T-helper 17 cell (primary cell): ENCODE results near the gene POF1B. TPM values are rescaled to one million over a fixed set of nuclear protein-coding genes. Genes with fewer than 3 reads are reported as not detected.

Experiments
- ATAC-seq: fragments of 150-1000 bp; cut with Tn5 transposase; 2 replicates; pipeline ENCODE4 v1.10.0; 2021; ENCODE audit warnings: mild to moderate bottlenecking, moderate library complexity
- DNase-seq, 3 donors: peaks; one replicate each; pipeline versions ENCODE4 v3.0.0 to v3.0.0-alpha.2; 2020 to 2021
- H3K9me3 ChIP-seq: one replicate; pipeline ENCODE4 v1.7.0; 2013; ENCODE audit warnings: low read length, mild to moderate bottlenecking; ENCODE audit not compliant: control insufficient read depth, poor library complexity, severe bottlenecking
- H3K27ac Mint-ChIP-seq: one replicate; pipeline ENCODE4 v1.8.0; 2022; ENCODE audit warnings: mild to moderate bottlenecking, moderate library complexity, mixed read lengths
- H3K27me3 Mint-ChIP-seq: one replicate; pipeline ENCODE4 v1.8.0; 2022; ENCODE audit warnings: mixed read lengths
- H3K36me3 Mint-ChIP-seq: one replicate; pipeline ENCODE4 v1.8.0; 2022; ENCODE audit warnings: low read depth, mixed read lengths
- H3K4me1 Mint-ChIP-seq: one replicate; pipeline ENCODE4 v1.8.0; 2022; ENCODE audit warnings: mild to moderate bottlenecking, mixed read lengths
- H3K4me3 Mint-ChIP-seq: one replicate; pipeline ENCODE4 v1.8.0; 2022; ENCODE audit warnings: mild to moderate bottlenecking, moderate library complexity, mixed read lengths
- total RNA-seq, 4 donors: library from RNA in 2 of 4; stranded (reverse) in 2 of 4; gene quantifications; one replicate each; pipeline ENCODE4 v1.2.3 and lab custom pipeline; 2022 to 2026

The POF1B gene, protein sequence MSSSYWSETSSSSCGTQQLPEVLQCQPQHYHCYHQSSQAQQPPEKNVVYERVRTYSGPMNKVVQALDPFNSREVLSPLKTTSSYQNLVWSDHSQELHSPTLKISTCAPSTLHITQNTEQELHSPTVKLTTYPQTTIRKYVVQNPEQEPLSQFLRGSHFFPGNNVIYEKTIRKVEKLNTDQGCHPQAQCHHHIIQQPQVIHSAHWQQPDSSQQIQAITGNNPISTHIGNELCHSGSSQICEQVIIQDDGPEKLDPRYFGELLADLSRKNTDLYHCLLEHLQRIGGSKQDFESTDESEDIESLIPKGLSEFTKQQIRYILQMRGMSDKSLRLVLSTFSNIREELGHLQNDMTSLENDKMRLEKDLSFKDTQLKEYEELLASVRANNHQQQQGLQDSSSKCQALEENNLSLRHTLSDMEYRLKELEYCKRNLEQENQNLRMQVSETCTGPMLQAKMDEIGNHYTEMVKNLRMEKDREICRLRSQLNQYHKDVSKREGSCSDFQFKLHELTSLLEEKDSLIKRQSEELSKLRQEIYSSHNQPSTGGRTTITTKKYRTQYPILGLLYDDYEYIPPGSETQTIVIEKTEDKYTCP
- total RNA-seq (under 1 TPM; 0.29 to 0.85 TPM), total RNA-seq (lab: John Stamatoyannopoulos, UW) (1.0 to 1.2 reads per million in 2 donors)

DNA sequence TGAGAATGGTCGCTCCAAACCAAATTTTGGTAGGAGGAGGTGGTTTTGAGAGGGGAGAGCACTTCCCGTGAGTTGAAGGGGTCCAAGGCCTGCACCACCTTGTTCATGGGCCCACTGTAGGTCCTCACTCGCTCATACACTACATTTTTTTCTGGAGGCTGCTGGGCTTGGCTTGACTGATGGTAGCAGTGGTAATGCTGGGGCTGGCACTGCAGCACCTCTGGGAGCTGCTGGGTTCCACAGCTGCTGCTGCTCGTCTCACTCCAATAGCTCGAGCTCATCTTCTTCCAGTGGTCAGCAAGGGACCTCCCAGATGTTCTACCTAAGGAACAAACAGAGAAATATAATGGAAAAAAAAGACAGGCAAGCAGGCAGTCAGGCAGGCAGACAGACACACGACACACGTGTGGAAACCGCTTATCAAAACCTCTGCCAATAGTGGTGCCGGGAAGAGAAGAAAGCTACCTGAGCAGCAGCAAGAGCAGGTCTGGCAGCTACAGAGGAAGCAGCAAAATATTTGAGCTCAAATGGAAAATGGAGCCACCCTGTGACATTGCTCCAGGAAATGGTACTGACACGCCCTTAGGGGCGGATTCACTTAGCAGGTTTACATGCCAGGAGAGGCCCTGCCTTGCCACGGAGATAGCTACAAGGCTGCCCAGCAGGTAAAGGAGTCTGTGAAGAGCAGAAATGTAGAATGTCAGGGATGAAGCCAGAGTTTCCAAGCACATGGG, at the start of gene POF1B:
Gene POF1B (minus strand): TSS at position 492 of the 734 bp plus-strand sequence. CDS start 211 bp downstream, at position 281.
- H3K27me3 Mint-ChIP-seq: no peaks in the 10 kb centered on the region
- no peak within 1 kb of the TSS for H3K27ac Mint-ChIP-seq
- ATAC-seq: peak; percentile 37
- H3K4me3 Mint-ChIP-seq: peak within 1 kb of the TSS; percentile 28
- no peak for DNase-seq
- no peaks in the 10 kb centered on the region for H3K9me3 ChIP-seq
- H3K36me3 Mint-ChIP-seq: no peaks in the 10 kb centered on the region
- no peaks in the 10 kb centered on the region for H3K4me1 Mint-ChIP-seq

DNA sequence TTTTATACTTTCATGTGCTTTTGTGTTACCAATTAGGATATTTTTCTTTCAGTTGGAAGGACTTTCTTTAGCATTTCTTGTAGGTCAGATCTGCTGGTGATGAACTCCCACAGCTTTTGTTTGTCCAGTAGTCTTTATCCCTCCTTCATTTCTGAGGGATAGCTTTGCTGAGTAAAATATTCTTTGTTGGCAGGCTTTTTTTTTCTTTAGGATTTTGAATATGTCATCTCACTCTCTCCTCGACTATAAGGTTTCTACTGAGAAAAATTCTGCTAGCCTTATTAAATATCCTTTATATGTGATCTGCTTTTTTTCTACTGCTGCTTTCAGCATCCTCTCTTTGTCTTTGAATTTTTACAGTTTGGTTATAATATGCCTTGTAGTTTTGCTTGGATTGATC, 49.6 kb upstream of the POF1B start:
- H3K36me3 Mint-ChIP-seq: peaks cover 2% of the 10 kb centered on the region
- no peak for ATAC-seq
- H3K4me3 Mint-ChIP-seq: no peak overlapping the region
- H3K9me3 ChIP-seq: no peaks in the 10 kb centered on the region
- no peaks in the 10 kb centered on the region for H3K27me3 Mint-ChIP-seq
- DNase-seq: no peak
- no peaks in the 10 kb centered on the region for H3K4me1 Mint-ChIP-seq
- H3K27ac Mint-ChIP-seq: no peak overlapping the region

DNA sequence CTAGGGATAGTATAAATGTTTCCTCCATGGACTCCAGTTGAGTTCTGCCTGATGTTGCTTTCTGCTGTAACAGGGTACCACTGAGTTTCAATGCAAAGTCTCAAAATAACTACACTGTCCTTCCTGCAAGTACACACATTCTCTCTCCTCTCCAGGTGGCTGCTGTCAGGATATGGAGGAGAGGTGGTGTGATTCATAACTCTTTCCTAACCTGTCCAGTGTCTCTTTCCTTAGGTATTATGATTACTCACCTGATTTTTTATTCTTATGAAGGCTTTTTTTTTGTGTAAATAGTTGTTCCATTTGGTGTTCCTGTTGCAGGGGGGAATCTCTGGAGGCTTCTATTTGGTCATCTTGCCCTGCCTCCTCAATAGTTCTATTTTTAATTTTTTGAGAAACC, 39.8 kb upstream of the POF1B start:
- DNase-seq (no peak), ATAC-seq (no peak)
- no peaks in the 10 kb centered on the region for H3K27me3 Mint-ChIP-seq
- no peaks in the 10 kb centered on the region for H3K4me1 Mint-ChIP-seq
- no peaks in the 10 kb centered on the region for H3K9me3 ChIP-seq
- H3K27ac Mint-ChIP-seq: no peak overlapping the region
- no peaks in the 10 kb centered on the region for H3K36me3 Mint-ChIP-seq
- H3K4me3 Mint-ChIP-seq: no peak overlapping the region

- no peaks in the 10 kb centered on the region for H3K4me1 Mint-ChIP-seq
- H3K9me3 ChIP-seq: no peaks in the 10 kb centered on the region
- H3K27me3 Mint-ChIP-seq: no peaks in the 10 kb centered on the region
- no peak overlapping the region for H3K27ac Mint-ChIP-seq
- H3K36me3 Mint-ChIP-seq: no peaks in the 10 kb centered on the region
- ATAC-seq (no peak), DNase-seq (no peak)
- no peak overlapping the region for H3K4me3 Mint-ChIP-seq
Measured at GRCh38 chrX:85391878-85392238, 12.4 kb upstream of the POF1B start.

DNA sequence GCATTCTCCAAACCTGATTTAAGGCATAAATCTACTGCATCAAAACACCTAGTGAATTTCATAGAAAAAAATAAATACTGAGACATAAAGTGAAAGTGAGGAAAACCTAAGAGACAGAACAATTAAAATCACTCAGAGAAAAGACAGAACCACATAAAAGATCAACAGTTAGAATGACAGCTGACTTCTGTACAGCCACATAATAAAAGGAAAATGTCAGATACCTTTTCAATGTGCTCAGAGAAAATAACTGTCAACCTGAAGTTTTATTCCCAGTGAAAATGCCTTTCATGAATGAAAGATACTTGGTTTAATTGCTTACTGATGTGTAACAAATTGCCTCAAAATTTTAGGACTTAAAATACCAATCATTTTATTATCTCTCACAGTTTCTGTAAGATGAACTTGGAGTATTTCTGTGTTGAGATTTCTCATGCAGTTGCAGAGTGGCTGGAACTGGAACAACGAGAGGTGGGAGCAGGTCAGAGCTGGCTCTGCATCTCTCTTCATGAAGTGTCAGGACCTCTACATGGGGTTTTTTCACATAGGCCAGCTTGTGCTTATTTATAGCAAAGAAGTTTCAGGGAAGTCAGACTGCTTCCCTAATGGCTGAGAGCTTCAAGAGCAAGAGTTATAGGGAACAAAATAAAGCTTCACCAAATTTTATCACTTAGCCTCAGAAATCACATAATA, 11.9 kb upstream of the POF1B start:
- Mint-ChIP-seq H3K36me3 (no peaks in the 10 kb centered on the region), H3K4me3 (no peak overlapping the region), H3K27me3 (no peaks in the 10 kb centered on the region), H3K27ac (no peak overlapping the region), H3K4me1 (no peaks in the 10 kb centered on the region)
- DNase-seq (no peak), ATAC-seq (no peak)
- no peaks in the 10 kb centered on the region for H3K9me3 ChIP-seq

DNA sequence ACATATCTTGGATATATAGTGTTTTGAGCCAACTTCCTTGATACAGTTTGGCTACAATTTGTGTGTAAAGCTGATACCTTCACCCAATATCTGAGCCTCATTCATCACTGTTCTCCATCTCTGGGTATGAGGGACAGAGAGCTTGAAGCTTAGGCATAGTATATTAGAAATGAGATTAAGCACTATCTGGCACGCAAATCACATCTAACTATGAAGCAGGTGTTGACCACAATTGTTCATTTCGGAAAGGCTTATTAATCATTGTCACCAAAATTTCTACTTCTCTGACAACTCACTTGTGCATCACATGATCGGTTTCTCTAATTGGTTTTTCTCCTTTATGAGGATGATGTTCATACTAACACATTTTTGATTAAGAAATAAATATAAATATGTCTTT, 2.1 kb upstream of the POF1B start:
- no peaks in the 10 kb centered on the region for H3K4me1 Mint-ChIP-seq

DNA sequence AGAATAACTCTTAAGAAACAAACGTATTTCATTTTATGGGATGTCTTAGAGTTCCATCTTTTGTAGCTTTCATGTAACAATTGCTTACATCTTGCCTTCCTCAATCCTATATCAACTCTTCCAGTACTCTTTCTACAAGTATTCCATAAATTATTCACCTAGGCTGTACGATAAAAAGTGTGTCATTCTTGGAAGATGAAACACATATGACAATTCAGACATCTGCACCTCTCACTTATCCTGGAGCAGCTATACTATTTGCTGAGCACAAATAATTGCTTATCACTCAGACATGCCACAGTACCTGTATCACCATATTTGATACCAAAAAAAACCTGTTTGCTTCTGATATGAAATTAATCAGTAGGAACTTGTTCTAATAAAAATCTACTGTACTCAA, 1.0 kb downstream of the POF1B start:
- DNase-seq (no peak), ATAC-seq (no peak)
- no peak overlapping the region for H3K4me3 Mint-ChIP-seq
- no peaks in the 10 kb centered on the region for H3K4me1 Mint-ChIP-seq
- H3K27me3 Mint-ChIP-seq: no peaks in the 10 kb centered on the region
- no peak overlapping the region for H3K27ac Mint-ChIP-seq
- H3K36me3 Mint-ChIP-seq: no peaks in the 10 kb centered on the region
- H3K9me3 ChIP-seq: no peaks in the 10 kb centered on the region

More for the DNA sequence above, 2.1 kb upstream of the POF1B start:
- DNase-seq: no peak
- H3K36me3 Mint-ChIP-seq: no peaks in the 10 kb centered on the region
- no peaks in the 10 kb centered on the region for H3K9me3 ChIP-seq
- no peaks in the 10 kb centered on the region for H3K27me3 Mint-ChIP-seq
- ATAC-seq: no peak
- no peak overlapping the region for H3K27ac Mint-ChIP-seq
- no peak overlapping the region for H3K4me3 Mint-ChIP-seq

DNA sequence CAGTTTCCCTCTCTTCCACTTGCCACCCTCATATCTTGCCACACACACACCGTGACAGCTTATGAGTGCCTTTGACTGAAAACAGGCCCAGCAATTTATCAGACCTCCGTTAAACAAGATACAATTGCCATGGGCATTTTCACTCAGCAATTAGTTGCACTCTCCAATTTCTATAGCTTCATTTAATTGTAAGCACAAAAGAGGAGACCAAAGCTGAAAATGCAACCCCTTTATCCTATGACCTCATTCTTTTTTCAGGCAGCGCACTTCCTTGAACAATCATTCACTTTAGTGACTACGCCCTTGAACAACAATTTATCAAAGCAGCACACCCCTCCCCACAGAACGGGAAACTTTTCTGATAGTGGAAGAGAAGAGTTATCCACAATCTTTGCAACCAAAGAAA, 4.1 kb downstream of the POF1B start:
- DNase-seq (no peak), ATAC-seq (no peak)
- H3K9me3 ChIP-seq: no peaks in the 10 kb centered on the region
- Mint-ChIP-seq H3K36me3 (no peaks in the 10 kb centered on the region), H3K4me3 (no peak overlapping the region), H3K27ac (no peak overlapping the region), H3K27me3 (no peaks in the 10 kb centered on the region), H3K4me1 (no peaks in the 10 kb centered on the region)

DNA sequence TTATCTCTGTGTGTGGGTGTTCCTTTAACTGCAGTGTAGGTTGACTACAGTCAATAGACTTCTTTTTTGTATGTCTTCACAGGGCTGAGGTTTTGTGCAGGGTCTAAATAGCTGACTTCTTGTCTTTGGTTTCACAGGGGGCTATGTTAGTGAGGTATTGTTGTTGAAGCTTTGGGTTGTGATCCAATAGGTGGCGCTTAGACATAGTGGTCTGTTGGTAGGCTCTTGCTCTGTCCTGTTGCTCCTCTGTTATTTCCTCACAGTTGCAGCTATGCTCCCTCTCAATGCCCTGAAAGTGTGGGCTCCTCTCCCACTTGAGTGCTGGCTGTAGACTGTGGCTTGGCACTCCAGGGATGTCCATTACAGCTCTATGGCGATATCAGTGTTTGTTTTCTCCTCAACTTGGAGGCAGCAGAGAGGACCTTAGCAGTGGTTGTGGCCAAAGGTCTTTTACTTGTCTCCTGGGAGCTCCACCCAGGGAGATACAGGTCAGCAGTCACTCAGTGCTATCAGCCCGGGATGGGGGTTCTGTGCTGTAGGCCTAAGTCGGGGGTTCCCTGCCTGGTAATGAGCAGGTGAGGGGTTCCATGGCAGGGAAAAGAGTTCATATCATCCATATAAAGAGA, 14.0 kb downstream of the POF1B start:
- Mint-ChIP-seq H3K27ac (no peak overlapping the region), H3K27me3 (no peaks in the 10 kb centered on the region), H3K36me3 (no peaks in the 10 kb centered on the region), H3K4me3 (no peak overlapping the region), H3K4me1 (peaks cover 2% of the 10 kb centered on the region)
- H3K9me3 ChIP-seq: no peaks in the 10 kb centered on the region
- no peak for ATAC-seq
- DNase-seq: no peak

DNA sequence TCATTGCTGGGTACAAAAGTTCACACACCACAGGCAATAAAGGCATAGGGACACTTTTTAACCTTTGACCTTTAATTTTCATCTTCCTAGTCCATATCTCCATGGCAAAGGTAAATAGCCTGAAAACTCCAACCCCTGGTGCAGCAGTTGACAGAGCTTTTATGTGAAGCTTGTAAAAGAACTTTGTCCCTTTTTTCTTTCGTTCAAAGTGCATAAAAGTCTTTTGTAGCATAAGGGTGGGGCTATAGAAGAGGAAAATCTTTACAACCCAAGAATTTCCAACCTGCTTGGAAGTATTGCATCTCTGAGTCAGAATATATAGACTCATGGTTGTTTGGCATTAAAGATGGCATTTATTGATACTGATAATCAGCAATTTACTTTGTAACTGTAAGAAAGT, 20.4 kb downstream of the POF1B start:
- no peaks in the 10 kb centered on the region for H3K27me3 Mint-ChIP-seq
- H3K9me3 ChIP-seq: no peaks in the 10 kb centered on the region
- H3K4me3 Mint-ChIP-seq: no peak overlapping the region
- DNase-seq (no peak), ATAC-seq (no peak)
- H3K36me3 Mint-ChIP-seq: no peaks in the 10 kb centered on the region
- no peak overlapping the region for H3K27ac Mint-ChIP-seq
- H3K4me1 Mint-ChIP-seq: peaks cover 2% of the 10 kb centered on the region

GRCh38 chrX:85345523-85345922, 33.9 kb downstream of the POF1B start:
- H3K36me3 Mint-ChIP-seq: no peaks in the 10 kb centered on the region
- DNase-seq: no peak
- no peaks in the 10 kb centered on the region for H3K9me3 ChIP-seq
- no peak for ATAC-seq
- H3K27me3 Mint-ChIP-seq: no peaks in the 10 kb centered on the region
- H3K4me3 Mint-ChIP-seq: no peak overlapping the region
- H3K27ac Mint-ChIP-seq: no peak overlapping the region
- no peaks in the 10 kb centered on the region for H3K4me1 Mint-ChIP-seq

GRCh38 chrX:85327060-85327333, 52.5 kb downstream of the POF1B start:
- Mint-ChIP-seq H3K4me1 (no peaks in the 10 kb centered on the region), H3K36me3 (no peaks in the 10 kb centered on the region), H3K27me3 (no peaks in the 10 kb centered on the region), H3K4me3 (no peak overlapping the region), H3K27ac (no peak overlapping the region)
- DNase-seq (no peak), ATAC-seq (no peak)
- H3K9me3 ChIP-seq: no peaks in the 10 kb centered on the region
